SK-N-MC (cell line): Measurements from ENCODE around the gene TECR.

Experiments used
- EZH2 ChIP-seq: fragments of 200-600 bp; sonication (generic); IDR thresholded peaks from one replicate; pipeline ENCODE4 v1.6.1; 2017; ENCODE audit warnings: antibody characterized with exemption
- POLR2AphosphoS5 ChIP-seq: IDR thresholded peaks from 2 replicates; pipeline ENCODE4 v1.6.1; 2012; ENCODE audit warnings: mild to moderate bottlenecking, low read depth, low read length, borderline replicate concordance

DNA sequence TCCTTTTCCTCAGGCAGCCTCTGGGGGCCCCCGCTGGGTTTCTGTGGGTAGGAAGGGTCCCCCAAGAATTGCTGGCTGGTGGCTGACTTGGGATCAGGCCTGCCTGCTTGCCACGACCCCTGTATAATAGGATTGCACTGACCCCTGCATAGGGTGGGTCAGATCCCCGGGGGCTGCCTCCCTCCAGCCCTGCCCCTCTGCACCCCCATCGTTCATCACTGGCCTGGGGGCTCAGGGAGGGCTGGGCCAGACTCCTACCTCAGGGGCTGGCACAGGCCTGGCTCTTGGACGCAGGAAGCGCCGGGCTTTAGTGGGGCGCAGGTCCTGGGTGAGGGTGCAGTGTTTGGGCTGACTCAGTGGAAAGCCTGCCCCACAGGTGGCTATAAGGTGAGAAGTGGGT lies 31.9 kb downstream of the TECR start:
- TF ChIP-seq POLR2AphosphoS5 (no peak), EZH2 (no peak)
